Endodermal cell (in vitro differentiated cells): Measurements from ENCODE around the gene SVIL. TPM values are rescaled to one million over a fixed set of nuclear protein-coding genes. Genes with fewer than 3 reads are reported as not detected.

Experiments used
- DNase-seq: peaks from one replicate; pipeline ENCODE4 v3.0.0-alpha.2; 2017
- H3K27ac ChIP-seq: 2 replicates; pipeline ENCODE4 v1.5.1; 2013; ENCODE audit warnings: mild to moderate bottlenecking, low read depth, low read length, moderate library complexity
- H3K27me3 ChIP-seq: 2 replicates; pipeline ENCODE4 v1.6.1; 2013; ENCODE audit warnings: mild to moderate bottlenecking, low read length, moderate library complexity; ENCODE audit not compliant: insufficient read depth, control insufficient read depth, poor library complexity, severe bottlenecking
- H3K36me3 ChIP-seq: 2 replicates; pipeline ENCODE4 v1.7.0; 2013; ENCODE audit warnings: mild to moderate bottlenecking, low read length, moderate library complexity; ENCODE audit not compliant: control insufficient read depth, insufficient read depth
- H3K4me1 ChIP-seq: one replicate; pipeline ENCODE4 v1.7.0; 2013; ENCODE audit warnings: low read length; ENCODE audit not compliant: control insufficient read depth, insufficient read depth
- H3K4me3 ChIP-seq: 2 replicates; pipeline ENCODE4 v1.5.1; 2013; ENCODE audit warnings: mild to moderate bottlenecking, low read length, moderate library complexity
- H3K9ac ChIP-seq: 2 replicates; pipeline ENCODE4 v1.6.1; 2013; ENCODE audit warnings: mild to moderate bottlenecking, low read length, moderate library complexity; ENCODE audit not compliant: poor library complexity, severe bottlenecking; ENCODE audit errors: extremely low read depth
- H3K9me3 ChIP-seq: 2 replicates; pipeline ENCODE4 v1.6.1; 2013; ENCODE audit warnings: mild to moderate bottlenecking, low read length, moderate library complexity; ENCODE audit not compliant: control insufficient read depth
- H3K27ac Mint-ChIP-seq: 2 replicates; pipeline ENCODE4 v1.8.0; 2020; ENCODE audit warnings: mixed read lengths
- H3K27me3 Mint-ChIP-seq: 2 replicates; pipeline ENCODE4 v1.8.0; 2021; ENCODE audit warnings: mild to moderate bottlenecking, mixed read lengths; ENCODE audit not compliant: insufficient read depth
- H3K36me3 Mint-ChIP-seq: 2 replicates; pipeline ENCODE4 v1.8.0; 2020; ENCODE audit warnings: low read depth, mixed read lengths
- H3K4me1 Mint-ChIP-seq: 2 replicates; pipeline ENCODE4 v1.8.0; 2020; ENCODE audit warnings: mixed read lengths
- H3K4me3 Mint-ChIP-seq: 2 replicates; pipeline ENCODE4 v1.8.0; 2020; ENCODE audit warnings: mild to moderate bottlenecking, moderate library complexity, mixed read lengths
- H3K9me3 Mint-ChIP-seq: 2 replicates; pipeline ENCODE4 v1.8.0; 2020; ENCODE audit warnings: mild to moderate bottlenecking, mixed read lengths
- WGBS, 2 experiments: methylation state at CpG; one replicate each; pipeline versions ENCODE4 v1.1.5 to v1.1.7; 2013; ENCODE audit warnings: missing lambda C conversion rate in 2 of 2, mixed read lengths in 1 of 2; ENCODE audit not compliant: insufficient coverage in 1 of 2, insufficient read length in 1 of 2; 5-methylcytosine and 5-hydroxymethylcytosine counted together
- long read RNA-seq, 4 experiments: library from polyadenylated mRNA in 2 of 4; library from RNA in 1 of 4; library from capped mRNA in 1 of 4; stranded (forward) in 3 of 4; unstranded in 1 of 4; transcript quantifications; one replicate each; pipeline ENCODE4 v2.0.0, GENCODE V29; 2020 to 2021; ENCODE audit warnings: inconsistent platforms in 1 of 4
- polyA plus RNA-seq, 2 experiments: library from polyadenylated mRNA; stranded (reverse); fragments of 50-300 nt; gene quantifications; one replicate each; pipeline ENCODE4 v1.2.3, GENCODE V29; 2013
- total RNA-seq, 2 donors: library from RNA; stranded (reverse); fragmentation: NEBNext Ultra II Directional in 1 of 2; extraction: Animal tissue kit (Norgen Biotek cat#: 25700) in 1 of 2; gene quantifications; 2 replicates in 1 of 2; 3 replicates in 1 of 2; pipeline ENCODE4 v1.2.1, GENCODE V29; 2021
- TF ChIP-seq, protein P1 (sequence below): fragments of 200-600 bp; sonication (generic); conservative IDR thresholded peaks from 2 replicates; pipeline ENCODE4 v1.5.0; 2021; ENCODE audit warnings: antibody characterized with exemption, mild to moderate bottlenecking

Gene SVIL, protein sequence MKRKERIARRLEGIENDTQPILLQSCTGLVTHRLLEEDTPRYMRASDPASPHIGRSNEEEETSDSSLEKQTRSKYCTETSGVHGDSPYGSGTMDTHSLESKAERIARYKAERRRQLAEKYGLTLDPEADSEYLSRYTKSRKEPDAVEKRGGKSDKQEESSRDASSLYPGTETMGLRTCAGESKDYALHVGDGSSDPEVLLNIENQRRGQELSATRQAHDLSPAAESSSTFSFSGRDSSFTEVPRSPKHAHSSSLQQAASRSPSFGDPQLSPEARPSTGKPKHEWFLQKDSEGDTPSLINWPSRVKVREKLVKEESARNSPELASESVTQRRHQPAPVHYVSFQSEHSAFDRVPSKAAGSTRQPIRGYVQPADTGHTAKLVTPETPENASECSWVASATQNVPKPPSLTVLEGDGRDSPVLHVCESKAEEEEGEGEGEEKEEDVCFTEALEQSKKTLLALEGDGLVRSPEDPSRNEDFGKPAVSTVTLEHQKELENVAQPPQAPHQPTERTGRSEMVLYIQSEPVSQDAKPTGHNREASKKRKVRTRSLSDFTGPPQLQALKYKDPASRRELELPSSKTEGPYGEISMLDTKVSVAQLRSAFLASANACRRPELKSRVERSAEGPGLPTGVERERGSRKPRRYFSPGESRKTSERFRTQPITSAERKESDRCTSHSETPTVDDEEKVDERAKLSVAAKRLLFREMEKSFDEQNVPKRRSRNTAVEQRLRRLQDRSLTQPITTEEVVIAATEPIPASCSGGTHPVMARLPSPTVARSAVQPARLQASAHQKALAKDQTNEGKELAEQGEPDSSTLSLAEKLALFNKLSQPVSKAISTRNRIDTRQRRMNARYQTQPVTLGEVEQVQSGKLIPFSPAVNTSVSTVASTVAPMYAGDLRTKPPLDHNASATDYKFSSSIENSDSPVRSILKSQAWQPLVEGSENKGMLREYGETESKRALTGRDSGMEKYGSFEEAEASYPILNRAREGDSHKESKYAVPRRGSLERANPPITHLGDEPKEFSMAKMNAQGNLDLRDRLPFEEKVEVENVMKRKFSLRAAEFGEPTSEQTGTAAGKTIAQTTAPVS (N-terminal part only)
- total RNA-seq: 10 to 100 TPM; 25.2 to 32.9 TPM
- 21.7 TPM for polyA plus RNA-seq (2013, experiment 1 of 2)
- polyA plus RNA-seq (2013, experiment 2 of 2): 17.3 TPM
- long read RNA-seq, experiment 1, partial matches to known transcripts: 6 of 8 reads
- long read RNA-seq, experiment 1, other reads (novel, unspliced or antisense): 2 of 8 reads
- long read RNA-seq, experiment 2, partial matches to known transcripts: 10 of 23 reads
- long read RNA-seq, experiment 2, other reads (novel, unspliced or antisense): 13 of 23 reads
- long read RNA-seq, experiment 3, partial matches to known transcripts: 14 of 23 reads
- long read RNA-seq, experiment 3, other reads (novel, unspliced or antisense): 9 of 23 reads
- long read RNA-seq, experiment 4, partial matches to known transcripts: 4 of 5 reads
- long read RNA-seq, experiment 4, other reads (novel, unspliced or antisense): 1 of 5 reads

DNA sequence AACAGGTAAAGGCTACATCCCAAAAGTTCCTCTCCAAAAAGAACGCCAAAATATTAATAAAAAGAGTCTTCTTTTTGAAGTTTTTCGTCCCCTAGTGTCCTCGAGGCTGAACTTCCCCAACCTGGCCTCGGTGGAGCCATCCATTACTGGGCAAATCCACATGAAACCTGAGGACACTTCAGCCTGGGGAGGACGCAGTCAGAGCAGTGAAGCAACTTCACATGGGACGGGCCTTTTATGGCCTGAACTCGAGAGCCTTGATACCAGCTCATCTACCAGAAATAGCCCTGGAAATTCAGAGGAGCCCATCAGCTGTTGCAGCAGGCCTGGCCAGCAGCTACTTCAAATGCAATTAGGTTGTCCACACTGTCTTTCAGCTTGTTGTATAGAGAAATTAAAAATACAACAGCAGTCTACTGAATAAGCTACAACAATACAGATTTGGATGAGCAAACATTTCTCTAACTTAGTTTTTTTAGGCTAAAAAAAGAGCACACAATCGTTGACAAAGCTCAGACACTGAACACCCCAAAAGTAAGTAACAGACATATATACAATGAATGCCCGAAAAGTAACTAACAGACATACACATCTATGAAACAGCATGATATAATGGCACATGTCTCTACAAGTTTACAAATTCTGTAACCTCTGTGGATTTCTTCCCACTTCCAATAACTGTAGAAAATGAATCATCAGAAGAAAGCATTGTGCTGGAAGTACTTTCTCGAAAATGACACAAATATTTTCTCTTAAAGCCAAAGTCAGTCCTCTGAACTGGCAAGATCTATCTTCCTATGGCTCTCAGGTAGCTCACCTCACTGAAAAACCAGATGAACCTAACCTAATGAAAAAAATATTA is at the start of gene SVIL:
TSS of gene SVIL (minus strand) at position 208 of the 862 bp plus-strand sequence. CDS start 79,913 bp downstream, outside the sequence.
- DNase-seq: peak; percentile 74
- no peaks in the 10 kb centered on the region for H3K27me3 Mint-ChIP-seq
- peaks cover 34% of the 10 kb centered on the region for H3K4me1 Mint-ChIP-seq
- peak within 1 kb of the TSS; percentile 33 for H3K9ac ChIP-seq
- peaks cover 6% of the 10 kb centered on the region for H3K36me3 ChIP-seq
- peak within 1 kb of the TSS; percentile 93 for H3K27ac Mint-ChIP-seq
- peaks cover 4% of the 10 kb centered on the region for H3K9me3 Mint-ChIP-seq
- H3K4me3 ChIP-seq: peak within 1 kb of the TSS; percentile 78
- peaks cover 13% of the 10 kb centered on the region for H3K36me3 Mint-ChIP-seq
- H3K27ac ChIP-seq: peak within 1 kb of the TSS; percentile 0
- H3K4me3 Mint-ChIP-seq: peak within 1 kb of the TSS; percentile 56
- H3K4me1 ChIP-seq: peaks cover 12% of the 10 kb centered on the region
- no peaks in the 10 kb centered on the region for H3K27me3 ChIP-seq
- TF ChIP-seq, protein P1, sequence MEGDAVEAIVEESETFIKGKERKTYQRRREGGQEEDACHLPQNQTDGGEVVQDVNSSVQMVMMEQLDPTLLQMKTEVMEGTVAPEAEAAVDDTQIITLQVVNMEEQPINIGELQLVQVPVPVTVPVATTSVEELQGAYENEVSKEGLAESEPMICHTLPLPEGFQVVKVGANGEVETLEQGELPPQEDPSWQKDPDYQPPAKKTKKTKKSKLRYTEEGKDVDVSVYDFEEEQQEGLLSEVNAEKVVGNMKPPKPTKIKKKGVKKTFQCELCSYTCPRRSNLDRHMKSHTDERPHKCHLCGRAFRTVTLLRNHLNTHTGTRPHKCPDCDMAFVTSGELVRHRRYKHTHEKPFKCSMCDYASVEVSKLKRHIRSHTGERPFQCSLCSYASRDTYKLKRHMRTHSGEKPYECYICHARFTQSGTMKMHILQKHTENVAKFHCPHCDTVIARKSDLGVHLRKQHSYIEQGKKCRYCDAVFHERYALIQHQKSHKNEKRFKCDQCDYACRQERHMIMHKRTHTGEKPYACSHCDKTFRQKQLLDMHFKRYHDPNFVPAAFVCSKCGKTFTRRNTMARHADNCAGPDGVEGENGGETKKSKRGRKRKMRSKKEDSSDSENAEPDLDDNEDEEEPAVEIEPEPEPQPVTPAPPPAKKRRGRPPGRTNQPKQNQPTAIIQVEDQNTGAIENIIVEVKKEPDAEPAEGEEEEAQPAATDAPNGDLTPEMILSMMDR: peak; percentile 48
- peaks cover 7% of the 10 kb centered on the region for H3K9me3 ChIP-seq
- 54 to 59% methylated on average over 8 to 10 of the region's 10 CpGs for WGBS, 2 experiments

DNA sequence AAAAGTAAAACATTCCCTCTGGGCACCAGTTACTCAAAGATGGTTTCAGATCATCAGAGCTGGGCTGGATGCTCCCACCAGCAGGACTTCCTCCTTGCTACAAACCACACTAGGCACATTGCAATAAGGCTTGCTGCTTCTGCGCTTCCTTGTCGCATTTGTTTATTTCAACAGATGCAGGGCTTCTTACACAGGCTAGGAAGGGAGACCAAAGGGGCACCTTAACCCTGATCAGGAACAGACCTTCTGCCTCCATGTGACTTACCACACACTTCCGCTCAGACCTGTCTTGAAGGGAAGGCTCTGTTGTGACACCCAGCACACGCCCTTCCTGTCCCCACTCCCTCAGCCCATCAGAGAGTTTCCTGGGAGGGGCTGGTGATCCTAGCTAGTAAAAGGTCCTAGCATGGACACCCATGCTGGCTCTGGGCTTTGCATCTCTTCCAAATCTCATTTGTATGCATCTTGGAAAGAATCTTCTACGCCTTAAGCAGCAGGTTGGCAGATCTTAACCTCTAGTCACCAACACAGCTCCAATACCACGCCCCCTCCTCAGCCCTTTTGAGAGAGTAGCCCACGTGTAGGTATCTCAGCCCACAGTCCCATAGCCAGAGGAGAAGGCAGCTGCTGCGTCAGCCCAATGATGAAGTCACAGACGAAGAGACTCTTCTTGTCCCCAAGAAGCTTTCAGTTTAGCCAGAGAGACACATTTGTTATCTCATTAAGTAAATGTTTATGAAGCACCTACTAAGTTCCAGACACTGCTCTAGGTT is 47.1 kb upstream of the SVIL start:
- Mint-ChIP-seq H3K27me3 (no peaks in the 10 kb centered on the region), H3K36me3 (peaks cover 66% of the 10 kb centered on the region), H3K27ac (no peak overlapping the region), H3K4me3 (no peak overlapping the region), H3K9me3 (peaks cover 25% of the 10 kb centered on the region), H3K4me1 (peaks cover 17% of the 10 kb centered on the region)
- DNase-seq: no peak
- Histone ChIP-seq H3K36me3 (peaks cover 55% of the 10 kb centered on the region), H3K9ac (no peak overlapping the region), H3K27ac (no peak overlapping the region), H3K4me3 (no peak overlapping the region), H3K4me1 (no peaks in the 10 kb centered on the region), H3K27me3 (no peaks in the 10 kb centered on the region), H3K9me3 (peaks cover 43% of the 10 kb centered on the region)
- TF ChIP-seq, protein P1: no peak
- 93 to 94% methylated on average over 3 to 9 of the region's 9 CpGs for WGBS, 2 experiments
